Forelimb muscle (tissue), 1 donor: ENCODE measurements around the gene ACER3. TPM values are rescaled to one million over a fixed set of nuclear protein-coding genes. Genes with fewer than 3 reads are reported as not detected.
"Not testable (repeated sequence)": the region's sequence is repeated elsewhere in the genome, so short reads cannot be mapped to it uniquely, and the experiment has no call there.

Experiments used
- DNase-seq: peaks from one replicate; pipeline ENCODE4 v3.0.0-alpha.2; 2013; ENCODE audit warnings: low read depth
- polyA plus RNA-seq: library from polyadenylated mRNA; unstranded; fragments of 120-200 nt; gene quantifications from one replicate; pipeline ENCODE4 v1.2.1, GENCODE V29; 2013; ENCODE audit not compliant: insufficient read length

ACER3 gene
- polyA plus RNA-seq, 1 donor, result 5.5 TPM

- no peak for DNase-seq
Observed at GRCh38 chr11:77057938-77058474, 197.3 kb downstream of the ACER3 start.

- DNase-seq, result no peak
Observed at GRCh38 chr11:77058900-77059299, 198.2 kb downstream of the ACER3 start.

- no peak for DNase-seq
Observed at GRCh38 chr11:77059806-77060205, 199.1 kb downstream of the ACER3 start.

GRCh38 chr11:77060234-77060633, 199.5 kb downstream of the ACER3 start:
- DNase-seq, result no peak

GRCh38 chr11:77061258-77061657, 200.5 kb downstream of the ACER3 start:
- not testable (repeated sequence) for DNase-seq

GRCh38 chr11:77062924-77063323, 202.2 kb downstream of the ACER3 start:
- no peak for DNase-seq

GRCh38 chr11:77063407-77063806, 202.7 kb downstream of the ACER3 start:
- DNase-seq, result no peak

- no peak for DNase-seq
Observed at GRCh38 chr11:77063861-77064260, 203.1 kb downstream of the ACER3 start.

- DNase-seq, result no peak
Observed at GRCh38 chr11:77064648-77065217, 204.0 kb downstream of the ACER3 start.

GRCh38 chr11:77065878-77066228, 205.1 kb downstream of the ACER3 start:
- no peak for DNase-seq

- DNase-seq, result peak; percentile 83
Observed at GRCh38 chr11:77066229-77067042, 205.7 kb downstream of the ACER3 start, which contains the start of gene CAPN5. Gene CAPN5 (plus strand): TSS chr11:77066971. CDS start chr11:77084887, 17,916 bp downstream.

- no peak for DNase-seq
Observed at GRCh38 chr11:77067861-77068443, 207.2 kb downstream of the ACER3 start.

- no peak for DNase-seq
Observed at GRCh38 chr11:77068457-77069335, 208.0 kb downstream of the ACER3 start.

GRCh38 chr11:77069336-77069968, 208.7 kb downstream of the ACER3 start:
- DNase-seq, result no peak

- DNase-seq, result no peak
Observed at GRCh38 chr11:77069969-77070582, 209.4 kb downstream of the ACER3 start.

- no peak for DNase-seq
Observed at GRCh38 chr11:77071077-77071476, 210.4 kb downstream of the ACER3 start.

GRCh38 chr11:77071671-77072605, 211.2 kb downstream of the ACER3 start:
- no peak for DNase-seq

- DNase-seq, result no peak
Observed at GRCh38 chr11:77072851-77073327, 212.2 kb downstream of the ACER3 start.

GRCh38 chr11:77073328-77074001, 212.7 kb downstream of the ACER3 start:
- DNase-seq, result peak; percentile 85
